Thoracic aorta (tissue), 2 donors: ENCODE data around the gene DNAI2. TPM values are rescaled to one million over a fixed set of nuclear protein-coding genes. Genes with fewer than 3 reads are reported as not detected.

Experiments
- ATAC-seq: fragments of 150-250 bp; one replicate; pipeline ENCODE4 v1.8.0; 2017; ENCODE audit warnings: low read depth; ENCODE audit not compliant: insufficient number of reproducible peaks, low FRiP score
- DNase-seq: peaks from one replicate; pipeline ENCODE4 v3.0.0-alpha.2; 2020; ENCODE audit warnings: low spot score
- H3K27ac ChIP-seq, 2 donors: fragments of 200-600 bp; sonication (generic); 1 replicate in 1 of 2; 2 replicates in 1 of 2; pipeline ENCODE4 v1.5.1; 2016; ENCODE audit warnings: mild to moderate bottlenecking in 2 of 2, moderate library complexity in 2 of 2
- H3K27me3 ChIP-seq: fragments of 200-600 bp; sonication (generic); replicated peaks from 2 replicates; pipeline ENCODE4 v1.6.0; 2016; ENCODE audit warnings: mild to moderate bottlenecking; ENCODE audit not compliant: insufficient read depth
- H3K36me3 ChIP-seq: fragments of 200-600 bp; sonication (generic); one replicate; pipeline ENCODE4 v1.5.1; 2016
- H3K4me1 ChIP-seq, 2 donors: fragments of 200-600 bp; sonication (generic); 1 replicate in 1 of 2; 2 replicates in 1 of 2; pipeline versions ENCODE4 v1.5.1 to v1.6.0; 2016; ENCODE audit warnings: low read depth in 2 of 2, mild to moderate bottlenecking in 1 of 2; ENCODE audit not compliant: control insufficient read depth in 1 of 2
- H3K4me3 ChIP-seq: fragments of 200-600 bp; sonication (generic); 2 replicates; pipeline ENCODE4 v1.5.1; 2016; ENCODE audit warnings: mild to moderate bottlenecking
- H3K9me3 ChIP-seq: fragments of 200-600 bp; sonication (generic); 2 replicates; pipeline ENCODE4 v1.5.1; 2016
- total RNA-seq, 2 donors: library from RNA; depleted of rRNA; stranded (reverse); fragments of >200 nt; gene quantifications; one replicate each; pipeline versions ENCODE4 v1.1.0 to v1.2.3, GENCODE V29; 2016
- TF ChIP-seq, protein P1 (sequence below): fragments of 200-600 bp; sonication (generic); IDR thresholded peaks from one replicate; pipeline ENCODE4 v1.5.1; 2019; ENCODE audit warnings: antibody characterized with exemption

DNAI2 gene
- total RNA-seq, 2 donors from 2014 or later: not detected

DNA sequence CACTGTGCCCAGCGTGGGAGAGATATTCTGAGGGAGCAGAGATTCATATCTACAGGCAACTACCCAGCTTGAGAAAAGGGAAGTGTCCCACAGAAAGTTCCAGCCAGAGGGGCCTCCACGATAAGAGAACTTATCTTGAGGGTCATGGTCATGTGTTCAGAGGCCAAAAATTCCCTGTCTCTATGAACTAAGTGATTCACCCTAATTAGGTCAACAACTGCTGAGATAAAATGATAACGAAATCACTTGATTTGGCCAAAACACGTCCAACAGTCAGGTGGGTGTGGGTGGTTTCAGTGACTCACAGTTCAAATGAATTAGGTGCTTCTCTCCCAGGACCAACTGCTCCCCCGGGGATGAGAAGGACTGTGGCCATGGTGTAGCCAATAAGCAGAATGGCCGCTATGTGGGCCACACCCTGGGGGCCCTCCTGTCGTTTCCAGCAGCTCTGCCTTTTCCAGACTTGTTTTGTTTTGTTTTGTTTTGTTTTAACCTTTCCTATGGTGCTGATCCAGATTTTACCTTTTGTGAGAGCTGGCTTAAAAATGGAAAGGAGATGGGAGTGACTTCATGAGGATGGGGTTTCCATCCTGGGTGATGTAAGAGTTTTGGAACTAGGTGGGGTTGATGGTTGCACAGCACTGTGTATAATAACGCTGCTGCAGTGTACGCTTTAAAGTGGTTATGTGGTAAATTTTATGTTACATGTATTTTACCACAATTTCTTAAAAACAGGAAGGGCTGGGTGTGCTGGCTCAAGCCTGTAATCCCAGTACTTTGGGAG lies 8.7 kb downstream of the DNAI2 start:
- Histone ChIP-seq H3K27me3 (no peaks in the 10 kb centered on the region), H3K4me1 (no peaks in the 10 kb centered on the region), H3K36me3 (no peaks in the 10 kb centered on the region), H3K9me3 (no peaks in the 10 kb centered on the region), H3K4me3 (no peak overlapping the region), H3K27ac (no peak overlapping the region)
- TF ChIP-seq, protein P1, sequence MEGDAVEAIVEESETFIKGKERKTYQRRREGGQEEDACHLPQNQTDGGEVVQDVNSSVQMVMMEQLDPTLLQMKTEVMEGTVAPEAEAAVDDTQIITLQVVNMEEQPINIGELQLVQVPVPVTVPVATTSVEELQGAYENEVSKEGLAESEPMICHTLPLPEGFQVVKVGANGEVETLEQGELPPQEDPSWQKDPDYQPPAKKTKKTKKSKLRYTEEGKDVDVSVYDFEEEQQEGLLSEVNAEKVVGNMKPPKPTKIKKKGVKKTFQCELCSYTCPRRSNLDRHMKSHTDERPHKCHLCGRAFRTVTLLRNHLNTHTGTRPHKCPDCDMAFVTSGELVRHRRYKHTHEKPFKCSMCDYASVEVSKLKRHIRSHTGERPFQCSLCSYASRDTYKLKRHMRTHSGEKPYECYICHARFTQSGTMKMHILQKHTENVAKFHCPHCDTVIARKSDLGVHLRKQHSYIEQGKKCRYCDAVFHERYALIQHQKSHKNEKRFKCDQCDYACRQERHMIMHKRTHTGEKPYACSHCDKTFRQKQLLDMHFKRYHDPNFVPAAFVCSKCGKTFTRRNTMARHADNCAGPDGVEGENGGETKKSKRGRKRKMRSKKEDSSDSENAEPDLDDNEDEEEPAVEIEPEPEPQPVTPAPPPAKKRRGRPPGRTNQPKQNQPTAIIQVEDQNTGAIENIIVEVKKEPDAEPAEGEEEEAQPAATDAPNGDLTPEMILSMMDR: no peak
- DNase-seq: no peak
- no peak for ATAC-seq

DNA sequence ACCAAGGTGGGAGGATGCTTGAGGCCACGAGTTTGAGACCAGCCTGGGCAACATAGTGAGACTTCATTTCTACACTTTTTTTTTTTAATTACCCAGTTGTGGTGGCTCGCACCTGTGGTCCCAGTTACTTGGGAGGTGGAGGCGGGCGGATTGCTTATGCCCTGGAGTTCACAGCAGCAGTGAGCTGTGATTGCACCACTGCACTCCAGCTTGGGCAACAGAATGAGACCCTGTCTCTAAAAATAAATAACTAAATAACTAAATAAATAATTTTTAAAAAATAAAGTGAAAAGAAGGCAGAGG lies 9.3 kb downstream of the DNAI2 start:
- DNase-seq (no peak), ATAC-seq (no peak)
- no peaks in the 10 kb centered on the region for H3K36me3 ChIP-seq

DNA sequence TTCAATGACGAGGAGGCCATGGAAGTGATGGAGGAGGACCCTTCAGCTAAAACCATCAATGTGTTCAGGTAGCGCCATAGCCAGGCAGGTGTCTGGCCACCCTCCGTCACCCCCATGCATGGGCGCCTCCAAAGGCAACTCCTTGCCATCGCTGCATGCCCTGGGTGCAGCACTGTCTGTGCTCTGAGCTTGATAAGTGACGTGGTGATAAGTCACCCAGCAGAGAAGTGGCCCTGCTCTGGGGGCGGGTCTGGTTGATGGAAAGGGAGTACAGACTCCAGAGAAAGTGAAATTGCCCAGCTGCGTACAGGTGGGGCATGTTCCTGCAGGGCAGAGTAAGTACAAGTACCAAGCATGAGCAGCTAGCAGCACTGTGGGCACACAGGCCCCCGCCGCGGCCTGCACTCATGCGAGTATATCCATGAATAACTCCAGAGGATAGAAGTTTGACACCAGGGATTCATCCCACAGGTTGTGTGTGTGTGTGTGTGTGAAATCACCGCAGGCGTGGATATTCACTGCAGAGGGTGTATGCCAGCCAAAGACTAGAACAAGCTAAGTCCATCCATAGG lies 13.1 kb downstream of the DNAI2 start:
- Histone ChIP-seq H3K4me1 (no peaks in the 10 kb centered on the region), H3K27me3 (no peaks in the 10 kb centered on the region), H3K36me3 (no peaks in the 10 kb centered on the region), H3K27ac (no peak overlapping the region), H3K9me3 (no peaks in the 10 kb centered on the region), H3K4me3 (no peak overlapping the region)
- TF ChIP-seq, protein P1: no peak
- DNase-seq: no peak
- no peak for ATAC-seq

More for the DNA sequence above, 9.3 kb downstream of the DNAI2 start:
- Histone ChIP-seq H3K4me1 (no peaks in the 10 kb centered on the region), H3K9me3 (no peaks in the 10 kb centered on the region), H3K4me3 (no peak overlapping the region), H3K27ac (no peak overlapping the region), H3K27me3 (no peaks in the 10 kb centered on the region)
- TF ChIP-seq, protein P1: no peak

DNA sequence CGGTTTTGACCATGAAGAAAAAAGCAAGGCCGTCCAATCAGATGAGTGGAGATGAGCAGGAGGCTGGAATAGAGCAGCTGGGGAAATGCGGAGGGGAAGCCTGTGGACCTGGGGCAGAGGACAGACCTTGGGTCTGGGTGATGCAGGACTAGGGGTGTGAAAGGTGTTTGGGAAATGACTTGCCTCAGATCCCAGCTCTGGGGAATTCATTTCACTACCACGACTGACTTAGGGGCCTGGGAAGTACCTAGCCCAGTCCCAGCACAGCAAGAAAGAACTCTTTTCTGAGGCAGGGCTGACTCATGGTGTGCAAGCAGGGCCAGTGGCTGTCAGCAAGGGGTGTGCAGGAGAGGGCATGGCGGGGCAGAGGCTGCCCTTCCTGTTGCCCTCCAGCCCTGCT lies 14.8 kb downstream of the DNAI2 start:
- TF ChIP-seq, protein P1: no peak
- ATAC-seq: no peak
- Histone ChIP-seq H3K4me3 (no peak overlapping the region), H3K27ac (no peak overlapping the region), H3K4me1 (no peaks in the 10 kb centered on the region), H3K9me3 (no peaks in the 10 kb centered on the region), H3K36me3 (no peaks in the 10 kb centered on the region), H3K27me3 (no peaks in the 10 kb centered on the region)
- no peak for DNase-seq

DNA sequence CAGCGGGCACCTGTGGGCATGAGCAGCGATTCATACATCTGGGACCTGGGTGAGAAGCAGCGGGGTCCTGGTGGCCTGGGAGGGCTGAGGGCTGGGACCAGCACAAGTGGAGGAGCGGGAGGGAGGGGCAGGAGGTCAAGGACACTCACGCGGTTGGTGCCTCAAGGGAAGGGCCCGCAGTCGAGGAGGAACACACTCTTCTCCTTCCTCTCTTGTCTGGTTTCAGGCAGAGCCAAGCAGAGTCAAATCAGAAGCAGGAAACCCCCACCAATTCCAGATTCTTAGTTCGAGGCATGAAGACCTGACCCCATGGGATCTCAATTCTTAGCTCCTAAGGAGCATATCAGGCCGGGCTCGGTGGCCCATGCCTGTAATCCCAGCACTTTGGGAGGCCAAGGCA lies 15.7 kb downstream of the DNAI2 start:
- DNase-seq (no peak), ATAC-seq (no peak)
- TF ChIP-seq, protein P1: no peak
- no peaks in the 10 kb centered on the region for H3K36me3 ChIP-seq
- H3K4me3 ChIP-seq: no peak overlapping the region
- no peak overlapping the region for H3K27ac ChIP-seq
- H3K9me3 ChIP-seq: no peaks in the 10 kb centered on the region
- no peaks in the 10 kb centered on the region for H3K27me3 ChIP-seq
- H3K4me1 ChIP-seq: no peaks in the 10 kb centered on the region
